DMS114 treated with DMSO at 0.1 percent for 48 hours (cell line): ENCODE measurements around the gene TMEM233.

Experiments used
- DNase-seq: peaks from one replicate; lab custom pipeline; 2025; ENCODE audit not compliant: unreplicated experiment; lab: John Stamatoyannopoulos, UW

The TMEM233 gene

GRCh38 chr12:119679490-119679889, 85.9 kb downstream of the TMEM233 start:
- DNase-seq, result no peak

- no peak for DNase-seq
These were observed 87.5 kb downstream of the TMEM233 start for GRCh38 chr12:119681111-119681510.

- no peak for DNase-seq
These were observed 88.4 kb downstream of the TMEM233 start for GRCh38 chr12:119681728-119682638.

- no peak for DNase-seq
These were observed 89.2 kb downstream of the TMEM233 start for GRCh38 chr12:119682639-119683252.

- DNase-seq, result no peak
These were observed 89.8 kb downstream of the TMEM233 start for GRCh38 chr12:119683413-119683812.

- no peak for DNase-seq
These were observed 90.2 kb downstream of the TMEM233 start for GRCh38 chr12:119683816-119684215.

GRCh38 chr12:119684711-119685369, 91.3 kb downstream of the TMEM233 start:
- DNase-seq, result no peak

- DNase-seq, result no peak
These were observed 91.8 kb downstream of the TMEM233 start for GRCh38 chr12:119685375-119685774.

GRCh38 chr12:119686355-119686754, 92.8 kb downstream of the TMEM233 start:
- DNase-seq, result no peak

- no peak for DNase-seq
These were observed 93.2 kb downstream of the TMEM233 start for GRCh38 chr12:119686776-119687175.

- DNase-seq, result no peak
These were observed 93.8 kb downstream of the TMEM233 start for GRCh38 chr12:119687406-119687805.

GRCh38 chr12:119687879-119688278, 94.3 kb downstream of the TMEM233 start:
- no peak for DNase-seq

- no peak for DNase-seq
These were observed 96.4 kb downstream of the TMEM233 start for GRCh38 chr12:119689935-119690500.

- no peak for DNase-seq
These were observed 97.7 kb downstream of the TMEM233 start for GRCh38 chr12:119691202-119691810.

- no peak for DNase-seq
These were observed 98.8 kb downstream of the TMEM233 start for GRCh38 chr12:119692410-119692809.
